Mesothelial cell of epicardium (in vitro differentiated cells): ENCODE measurements around the gene SYNE2. TPM values are rescaled to one million over a fixed set of nuclear protein-coding genes. Genes with fewer than 3 reads are reported as not detected.

Experiments
- DNase-seq, 2 experiments: peaks; one replicate each; pipeline ENCODE4 v3.0.0; 2021; ENCODE audit warnings: low spot score in 2 of 2; ENCODE audit not compliant: unreplicated experiment in 2 of 2
- H3K27ac Mint-ChIP-seq: 2 replicates; pipeline ENCODE4 v1.8.0; 2021; ENCODE audit warnings: mixed read lengths
- H3K27me3 Mint-ChIP-seq: 2 replicates; pipeline ENCODE4 v1.8.0; 2021; ENCODE audit warnings: low read depth, mixed read lengths
- H3K36me3 Mint-ChIP-seq: 2 replicates; pipeline ENCODE4 v1.8.0; 2021; ENCODE audit warnings: mixed read lengths
- H3K4me1 Mint-ChIP-seq: 2 replicates; pipeline ENCODE4 v1.8.0; 2021; ENCODE audit warnings: mixed read lengths
- H3K4me3 Mint-ChIP-seq: 2 replicates; pipeline ENCODE4 v1.8.0; 2021; ENCODE audit warnings: mild to moderate bottlenecking, moderate library complexity, mixed read lengths
- H3K9me3 Mint-ChIP-seq: 2 replicates; pipeline ENCODE4 v1.8.0; 2021; ENCODE audit warnings: mixed read lengths
- total RNA-seq: library from RNA; stranded (reverse); gene quantifications from 3 replicates; pipeline ENCODE4 v1.2.1, GENCODE V29; 2021
- TF ChIP-seq, protein P1 (sequence below): fragments of 200-600 bp; sonication (generic); IDR thresholded peaks from one replicate; pipeline ENCODE4 v1.5.0; 2021; ENCODE audit warnings: antibody characterized with exemption; ENCODE audit not compliant: unreplicated experiment

SYNE2 gene
- total RNA-seq, 1 donor from 2014 or later: 87.1 TPM

DNA sequence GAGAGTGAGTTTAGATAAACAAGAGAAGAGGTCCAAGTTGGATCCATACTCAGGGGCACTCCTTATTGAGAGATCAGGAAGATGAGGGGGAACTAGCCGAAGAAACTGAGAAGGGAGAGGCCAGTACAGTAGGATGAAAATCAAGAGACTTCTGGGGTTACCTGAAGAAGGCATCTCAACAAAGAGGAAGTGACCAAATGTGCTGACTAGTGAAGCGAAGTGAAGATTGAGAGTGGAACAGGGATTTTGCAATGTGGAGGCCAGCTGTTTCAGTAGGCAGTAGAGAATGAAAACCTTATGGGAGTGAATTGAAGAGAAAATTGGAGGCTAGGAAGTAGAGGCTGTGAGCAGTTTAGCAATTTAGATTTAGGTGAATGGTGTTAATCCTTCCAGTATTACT, 153.0 kb downstream of the SYNE2 start:
- Mint-ChIP-seq H3K27ac (no peak overlapping the region), H3K4me3 (no peak overlapping the region), H3K9me3 (no peaks in the 10 kb centered on the region)

GRCh38 chr14:64008016-64008415, 155.2 kb downstream of the SYNE2 start:
- Mint-ChIP-seq H3K27ac (no peak overlapping the region), H3K27me3 (no peaks in the 10 kb centered on the region), H3K36me3 (peaks cover 17% of the 10 kb centered on the region), H3K9me3 (no peaks in the 10 kb centered on the region), H3K4me1 (no peaks in the 10 kb centered on the region), H3K4me3 (no peak overlapping the region)
- TF ChIP-seq, protein P1, sequence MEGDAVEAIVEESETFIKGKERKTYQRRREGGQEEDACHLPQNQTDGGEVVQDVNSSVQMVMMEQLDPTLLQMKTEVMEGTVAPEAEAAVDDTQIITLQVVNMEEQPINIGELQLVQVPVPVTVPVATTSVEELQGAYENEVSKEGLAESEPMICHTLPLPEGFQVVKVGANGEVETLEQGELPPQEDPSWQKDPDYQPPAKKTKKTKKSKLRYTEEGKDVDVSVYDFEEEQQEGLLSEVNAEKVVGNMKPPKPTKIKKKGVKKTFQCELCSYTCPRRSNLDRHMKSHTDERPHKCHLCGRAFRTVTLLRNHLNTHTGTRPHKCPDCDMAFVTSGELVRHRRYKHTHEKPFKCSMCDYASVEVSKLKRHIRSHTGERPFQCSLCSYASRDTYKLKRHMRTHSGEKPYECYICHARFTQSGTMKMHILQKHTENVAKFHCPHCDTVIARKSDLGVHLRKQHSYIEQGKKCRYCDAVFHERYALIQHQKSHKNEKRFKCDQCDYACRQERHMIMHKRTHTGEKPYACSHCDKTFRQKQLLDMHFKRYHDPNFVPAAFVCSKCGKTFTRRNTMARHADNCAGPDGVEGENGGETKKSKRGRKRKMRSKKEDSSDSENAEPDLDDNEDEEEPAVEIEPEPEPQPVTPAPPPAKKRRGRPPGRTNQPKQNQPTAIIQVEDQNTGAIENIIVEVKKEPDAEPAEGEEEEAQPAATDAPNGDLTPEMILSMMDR: no peak
- no peak for DNase-seq

More for the DNA sequence above, 153.0 kb downstream of the SYNE2 start:
- TF ChIP-seq, protein P1: no peak
- Mint-ChIP-seq H3K36me3 (peaks cover 27% of the 10 kb centered on the region), H3K27me3 (no peaks in the 10 kb centered on the region), H3K4me1 (no peaks in the 10 kb centered on the region)
- DNase-seq: no peak

DNA sequence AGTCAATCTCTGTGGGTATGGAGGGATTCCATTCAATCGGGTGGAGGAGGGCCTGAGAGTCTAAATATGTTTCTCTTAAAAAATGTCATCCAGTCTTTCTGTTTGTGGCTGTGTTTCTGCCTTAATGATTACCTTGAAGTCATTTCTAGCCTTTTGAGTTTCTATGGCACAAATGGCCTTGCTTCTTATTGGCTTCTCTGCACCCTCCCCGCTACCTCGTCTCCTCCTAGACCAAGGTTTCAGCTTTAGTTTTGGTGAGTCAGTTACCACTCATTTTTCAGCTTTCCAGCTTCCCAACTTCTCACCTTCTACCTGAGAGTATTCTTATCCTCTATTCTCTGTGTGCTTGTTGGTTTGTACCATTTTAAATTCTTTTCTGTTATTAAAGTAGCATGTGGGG, 159.2 kb downstream of the SYNE2 start:
- Mint-ChIP-seq H3K27me3 (no peaks in the 10 kb centered on the region), H3K27ac (no peak overlapping the region), H3K36me3 (peaks cover 16% of the 10 kb centered on the region), H3K4me3 (no peak overlapping the region), H3K9me3 (peaks cover 13% of the 10 kb centered on the region), H3K4me1 (no peaks in the 10 kb centered on the region)
- no peak for DNase-seq
- TF ChIP-seq, protein P1: no peak

GRCh38 chr14:64012720-64013119, 159.9 kb downstream of the SYNE2 start:
- no peaks in the 10 kb centered on the region for H3K27me3 Mint-ChIP-seq
- TF ChIP-seq, protein P1: no peak
- no peak for DNase-seq
- H3K4me3 Mint-ChIP-seq: no peak overlapping the region
- H3K9me3 Mint-ChIP-seq: peaks cover 13% of the 10 kb centered on the region
- no peak overlapping the region for H3K27ac Mint-ChIP-seq
- H3K4me1 Mint-ChIP-seq: no peaks in the 10 kb centered on the region
- H3K36me3 Mint-ChIP-seq: peaks cover 19% of the 10 kb centered on the region

DNA sequence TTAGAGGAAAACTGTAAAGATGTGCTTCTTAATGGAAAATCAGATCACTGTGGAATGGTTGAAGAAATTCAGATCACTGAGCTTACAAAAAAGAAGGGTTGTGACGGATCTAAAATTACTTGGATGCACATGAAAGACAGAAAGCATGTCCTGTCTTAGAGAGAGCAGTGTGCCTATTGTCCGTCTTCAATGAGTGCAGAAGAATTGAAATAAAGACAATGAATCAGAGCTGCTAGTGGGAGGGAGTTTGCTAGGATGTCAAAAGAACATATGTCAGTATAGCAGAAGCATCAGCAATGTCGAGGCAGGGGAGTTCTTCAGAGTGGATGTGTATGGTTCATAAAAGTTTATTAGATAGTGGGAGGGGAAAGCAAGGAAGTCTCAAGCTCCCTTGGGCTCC, 172.7 kb downstream of the SYNE2 start:
- Mint-ChIP-seq H3K4me3 (no peak overlapping the region), H3K27ac (no peak overlapping the region), H3K4me1 (no peaks in the 10 kb centered on the region), H3K36me3 (peaks cover 46% of the 10 kb centered on the region), H3K9me3 (no peaks in the 10 kb centered on the region), H3K27me3 (no peaks in the 10 kb centered on the region)
- TF ChIP-seq, protein P1: no peak
- no peak for DNase-seq

GRCh38 chr14:64026600-64026999, 173.8 kb downstream of the SYNE2 start:
- H3K9me3 Mint-ChIP-seq: no peaks in the 10 kb centered on the region
- no peak overlapping the region for H3K4me3 Mint-ChIP-seq
- DNase-seq: no peak
- H3K36me3 Mint-ChIP-seq: peaks cover 52% of the 10 kb centered on the region
- H3K4me1 Mint-ChIP-seq: peaks cover 2% of the 10 kb centered on the region
- H3K27me3 Mint-ChIP-seq: no peaks in the 10 kb centered on the region
- H3K27ac Mint-ChIP-seq: no peak overlapping the region
- TF ChIP-seq, protein P1: no peak
